SK-N-SH treated with all-trans-retinoic acid at 6 μM for 48 hours (cell line): Measurements from ENCODE around the gene FHIT.

Experiments used
- CSRNP3 ChIP-seq: fragments of 250-450 bp; sonication (Bioruptor Pico); IDR thresholded peaks from 2 replicates; pipeline ENCODE4 v1.5.1; 2021; ENCODE audit warnings: mild to moderate bottlenecking, moderate library complexity
- PATZ1 ChIP-seq: fragments of 250-450 bp; sonication (Bioruptor Pico); IDR thresholded peaks from 2 replicates; pipeline ENCODE4 v1.8.0; 2020; ENCODE audit warnings: mild to moderate bottlenecking, moderate library complexity, borderline replicate concordance
- PPARA ChIP-seq: fragments of 250-450 bp; sonication (Bioruptor Pico); IDR thresholded peaks from 2 replicates; pipeline ENCODE4 v1.5.0; 2020; ENCODE audit warnings: mild to moderate bottlenecking, borderline replicate concordance
- ZFP3 ChIP-seq: fragments of 250-450 bp; sonication (Bioruptor Pico); IDR thresholded peaks from 2 replicates; pipeline ENCODE4 v1.5.0; 2020; ENCODE audit warnings: mild to moderate bottlenecking, moderate library complexity

DNA sequence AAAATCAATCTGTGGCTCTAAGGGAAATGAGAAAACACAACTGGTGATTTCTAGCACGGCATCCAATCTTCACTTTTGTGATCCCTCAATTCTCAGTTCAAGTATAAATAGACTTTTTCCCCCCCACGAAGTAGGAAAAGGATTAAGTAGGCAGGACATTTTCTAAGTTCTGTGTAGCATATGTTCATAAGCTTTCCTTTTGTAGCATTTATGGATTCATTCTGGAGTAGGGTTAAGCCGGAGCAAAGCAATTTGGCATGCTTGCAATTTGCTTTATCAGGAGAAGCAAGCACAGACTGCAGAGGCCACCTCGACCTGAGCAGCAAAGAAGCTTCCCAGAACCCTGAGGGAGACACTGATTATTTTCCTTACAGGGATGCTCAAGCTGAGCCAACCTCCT is 66.3 kb downstream of the FHIT start:
- TF ChIP-seq ZFP3 (CRISPR knock-in tag) (no peak), PATZ1 (CRISPR knock-in tag) (no peak), CSRNP3 (CRISPR knock-in tag) (no peak), PPARA (CRISPR knock-in tag) (no peak)
